Head of caudate nucleus (tissue), 42 donors: ENCODE results near the gene COTL1.

Source experiments
- DNase-seq, 42 donors: peaks; one replicate each; pipeline versions ENCODE4 v3.0.0 to v3.0.0-alpha.2; 2020 to 2021; ENCODE audit warnings: mixed read lengths in 7 of 42
- intact Hi-C: fragments of 100-400 bp; cut with DNase I; formaldehyde crosslinking; loops from one replicate; pipeline ENCODE4 v1.15.0; 2022

Gene COTL1

GRCh38 chr16:84618581-84619460 lies 943 bp upstream of the COTL1 start:
- intact Hi-C loops, result no loop called here

GRCh38 chr16:84617041-84617790 lies 662 bp downstream of the COTL1 start:
- intact Hi-C loops, result no loop called here
- DNase-seq, result peak in 4 of 42 donors; percentile 24 to 53 (median 36)

More at GRCh38 chr16:84618581-84619460, 943 bp upstream of the COTL1 start:
- DNase-seq, result peak in 1 of 42 donors; percentile 59

- intact Hi-C loops, result no loop called here
- no peak for DNase-seq
Measured at GRCh38 chr16:84616515-84616914, 1.4 kb downstream of the COTL1 start.

- intact Hi-C loops, result no loop called here
- DNase-seq, result no peak
Measured at GRCh38 chr16:84614968-84615813, 2.7 kb downstream of the COTL1 start.

GRCh38 chr16:84614623-84614967 lies 3.3 kb downstream of the COTL1 start:
- DNase-seq, result no peak
- intact Hi-C loops, result no loop called here

GRCh38 chr16:84614073-84614459 lies 3.8 kb downstream of the COTL1 start:
- intact Hi-C loops, result no loop called here
- no peak for DNase-seq

- intact Hi-C loops, result no loop called here
- no peak for DNase-seq
Measured at GRCh38 chr16:84613408-84614072, 4.3 kb downstream of the COTL1 start.

GRCh38 chr16:84612686-84613085 lies 5.2 kb downstream of the COTL1 start:
- no peak for DNase-seq
- intact Hi-C loops, result no loop called here

- intact Hi-C loops, result no loop called here
- no peak for DNase-seq
Measured at GRCh38 chr16:84611041-84611440, 6.8 kb downstream of the COTL1 start.

GRCh38 chr16:84610376-84610775 lies 7.5 kb downstream of the COTL1 start:
- intact Hi-C loops, result no loop called here

GRCh38 chr16:84609563-84610177 lies 8.2 kb downstream of the COTL1 start:
- intact Hi-C loops, result no loop called here
- DNase-seq, result no peak

More at GRCh38 chr16:84610376-84610775, 7.5 kb downstream of the COTL1 start:
- no peak for DNase-seq

- no peak for DNase-seq
- intact Hi-C loops, result no loop called here
Measured at GRCh38 chr16:84608282-84608681, 9.6 kb downstream of the COTL1 start.

GRCh38 chr16:84607694-84608093 lies 10.2 kb downstream of the COTL1 start:
- intact Hi-C loops, result no loop called here
- DNase-seq, result peak in 7 of 42 donors; percentile 25 to 57 (median 42)

GRCh38 chr16:84607061-84607460 lies 10.8 kb downstream of the COTL1 start:
- intact Hi-C loops, result no loop called here
- DNase-seq, result no peak

- intact Hi-C loops, result no loop called here
- DNase-seq, result peak in 12 of 42 donors; percentile 31 to 73 (median 50)
Measured at GRCh38 chr16:84606081-84606875, 11.6 kb downstream of the COTL1 start.

- intact Hi-C loops, result no loop called here
- no peak for DNase-seq
Measured at GRCh38 chr16:84605339-84605848, 12.5 kb downstream of the COTL1 start.

- intact Hi-C loops, result no loop called here
- no peak for DNase-seq
Measured at GRCh38 chr16:84604477-84605013, 13.3 kb downstream of the COTL1 start.
